VCaP (cell line): Measurements from ENCODE around the gene NCKAP5.
"Not testable (repeated sequence)": the region's sequence is repeated elsewhere in the genome, so short reads cannot be mapped to it uniquely, and the experiment has no call there.

ENCODE experiments used
- H3K27ac ChIP-seq: fragments of 450-650 bp; 2 replicates; pipeline ENCODE4 v1.5.1; 2017
- CTCF ChIP-seq: fragments of 450-650 bp; conservative IDR thresholded peaks from 2 replicates; pipeline ENCODE4 v1.5.1; 2017; ENCODE audit warnings: mild to moderate bottlenecking, moderate library complexity

Gene NCKAP5

GRCh38 chr2:133477616-133477990 lies 90.7 kb downstream of the NCKAP5 start:
- H3K27ac ChIP-seq, result no peak overlapping the region
- TF ChIP-seq CTCF, result no peak

GRCh38 chr2:133476931-133477615 lies 91.2 kb downstream of the NCKAP5 start:
- TF ChIP-seq CTCF, result no peak
- H3K27ac ChIP-seq, result no peak overlapping the region

- no peak overlapping the region for H3K27ac ChIP-seq
- no peak for TF ChIP-seq CTCF
Measured at GRCh38 chr2:133476286-133476685, 92.0 kb downstream of the NCKAP5 start.

GRCh38 chr2:133475610-133476009 lies 92.7 kb downstream of the NCKAP5 start:
- no peak overlapping the region for H3K27ac ChIP-seq
- no peak for TF ChIP-seq CTCF

GRCh38 chr2:133470446-133470845 lies 97.8 kb downstream of the NCKAP5 start:
- H3K27ac ChIP-seq, result not testable (repeated sequence)

- TF ChIP-seq CTCF, result no peak
Measured at GRCh38 chr2:133462811-133463210, 105.5 kb downstream of the NCKAP5 start.

GRCh38 chr2:133461484-133461883 lies 106.8 kb downstream of the NCKAP5 start:
- no peak overlapping the region for H3K27ac ChIP-seq
- TF ChIP-seq CTCF, result no peak

More at GRCh38 chr2:133462811-133463210, 105.5 kb downstream of the NCKAP5 start:
- no peak overlapping the region for H3K27ac ChIP-seq

- no peak overlapping the region for H3K27ac ChIP-seq
- TF ChIP-seq CTCF, result no peak
Measured at GRCh38 chr2:133459590-133459989, 108.7 kb downstream of the NCKAP5 start.
